Hematopoietic multipotent progenitor cell (in vitro differentiated cells): ENCODE measurements around the gene SLC52A1. TPM values are rescaled to one million over a fixed set of nuclear protein-coding genes. Genes with fewer than 3 reads are reported as not detected.
A peak's percentile ranks its signal among the peaks of the same experiment; 100 is the strongest.
"Not testable (repeated sequence)": the region's sequence is repeated elsewhere in the genome, so short reads cannot be mapped to it uniquely, and the experiment has no call there.

Experiments
- DNase-seq, 3 donors: peaks; one replicate each; pipeline ENCODE4 v3.0.0-alpha.2; 2011 to 2015; ENCODE audit warnings: low read depth in 2 of 3, low spot score in 2 of 3
- total RNA-seq: library from RNA; depleted of rRNA; stranded (reverse); fragments of >200 nt; gene quantifications from one replicate; pipeline ENCODE4 v1.2.3, GENCODE V29; 2012

Gene SLC52A1
- total RNA-seq, 1 donor = not detected

DNA sequence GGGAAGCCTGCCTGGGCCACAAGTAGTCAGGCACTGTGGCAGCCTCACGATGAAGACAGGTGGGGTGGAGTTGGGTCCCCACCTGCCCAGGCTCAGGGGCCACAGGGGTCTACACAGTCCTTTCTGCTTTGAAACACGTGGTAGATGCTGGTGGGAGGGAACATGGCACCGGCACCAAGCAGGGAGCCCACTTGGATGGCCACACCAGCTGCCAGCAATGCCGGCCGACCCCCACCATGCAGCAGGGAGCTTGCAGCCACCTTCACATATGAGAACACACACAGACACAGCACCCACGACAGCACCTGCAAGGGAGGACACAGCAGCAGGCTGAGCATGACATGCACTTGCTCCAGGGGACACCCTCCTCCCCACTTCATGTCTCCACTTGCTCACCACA is 2.4 kb downstream of the SLC52A1 start:
- no peak for DNase-seq

DNA sequence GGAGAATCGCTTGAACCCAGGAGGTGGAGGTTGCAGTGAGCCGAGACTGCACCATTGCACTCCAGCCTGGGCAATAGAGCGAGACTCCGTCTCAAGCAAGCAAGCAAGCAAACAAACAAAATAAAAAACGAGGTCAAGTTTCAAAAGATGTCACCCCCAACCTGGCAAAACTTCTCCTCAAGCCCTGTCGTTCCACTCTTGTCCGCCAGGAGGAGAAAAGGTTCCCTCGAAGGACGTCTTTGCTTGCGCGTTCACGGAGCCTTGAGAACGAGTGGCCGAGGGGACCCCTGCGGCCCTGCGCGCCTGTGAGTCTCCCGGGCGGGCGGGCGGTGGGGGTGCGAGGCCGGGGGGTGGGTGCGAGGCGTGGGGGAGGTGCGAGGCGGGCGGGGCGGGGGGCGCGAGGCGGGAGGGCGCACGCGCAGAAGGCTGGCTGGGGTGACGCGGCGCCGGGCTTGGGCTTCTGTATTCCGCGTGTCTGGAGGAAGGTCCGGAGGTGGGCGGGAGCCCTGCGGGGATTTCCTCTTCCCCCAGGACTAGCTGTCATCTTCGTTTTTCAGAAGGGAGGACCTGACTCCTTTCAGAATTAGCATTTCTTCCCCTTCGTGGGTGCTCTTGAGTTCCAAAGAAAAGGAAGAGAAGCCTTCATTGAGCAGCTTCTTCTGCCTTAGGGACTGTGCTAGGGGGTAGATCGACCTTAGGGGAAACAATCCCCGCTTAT is 3.7 kb downstream of the SLC52A1 start:
- DNase-seq = peak; percentile 73 to 92 (median 81)

DNA sequence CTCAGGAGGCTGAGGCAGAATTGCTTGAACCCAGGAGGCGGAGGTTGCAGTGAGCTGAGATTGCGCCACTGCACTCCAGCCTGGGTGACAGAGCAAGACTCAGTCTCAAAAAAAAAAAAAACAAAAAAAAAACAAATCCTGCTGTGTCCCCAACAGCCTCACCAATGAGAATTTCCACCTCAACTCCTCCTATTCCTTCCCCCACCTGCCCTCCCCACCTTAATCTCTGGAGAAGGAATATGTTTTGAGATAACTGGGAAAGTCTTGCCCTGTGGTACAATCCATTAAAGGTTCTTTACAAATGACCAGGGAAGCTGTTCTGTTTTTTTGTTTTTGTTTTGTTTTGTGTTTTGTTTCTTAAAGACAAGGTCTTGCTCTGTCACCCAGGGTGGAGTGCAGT is 5.1 kb downstream of the SLC52A1 start:
- not testable (repeated sequence) for DNase-seq

DNA sequence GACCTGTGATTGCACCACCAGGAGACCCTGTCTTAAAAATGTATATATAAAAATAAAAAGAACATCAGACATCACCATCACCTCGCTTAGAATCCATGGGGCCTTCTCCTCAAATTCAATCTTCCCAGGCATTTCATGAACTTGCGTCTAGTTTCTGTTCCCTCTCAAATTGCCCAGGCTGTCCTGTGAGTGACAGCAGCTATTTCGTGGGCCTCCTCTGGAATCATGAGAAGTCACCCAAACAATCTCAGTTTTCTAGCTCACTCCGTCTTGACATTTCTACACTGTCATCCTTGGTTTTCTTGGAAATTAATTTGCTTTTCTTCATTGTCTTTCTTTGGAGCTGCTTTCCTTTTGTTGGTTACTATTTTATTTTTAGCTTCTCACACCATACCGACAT is 7.3 kb downstream of the SLC52A1 start:
- DNase-seq = no peak

DNA sequence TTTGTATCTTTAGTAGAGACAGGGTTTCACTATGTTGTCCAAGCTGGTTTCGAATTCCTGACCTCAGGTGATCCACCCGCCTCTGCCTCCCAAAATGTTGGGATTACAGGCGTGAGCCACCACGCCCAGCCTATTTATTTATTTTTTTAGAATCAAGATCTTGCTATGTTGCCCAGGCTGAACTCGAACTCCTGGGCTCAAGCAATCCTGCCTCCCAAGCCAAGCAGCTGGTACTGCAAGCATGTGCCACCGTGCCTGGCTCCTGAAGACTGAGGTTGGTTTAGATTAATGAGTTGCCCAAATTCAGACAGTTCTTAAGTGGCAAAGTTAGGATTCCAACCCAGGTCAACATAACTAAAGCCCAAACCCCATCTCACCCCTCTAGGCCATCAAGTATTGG is 7.9 kb downstream of the SLC52A1 start:
- no peak for DNase-seq

DNA sequence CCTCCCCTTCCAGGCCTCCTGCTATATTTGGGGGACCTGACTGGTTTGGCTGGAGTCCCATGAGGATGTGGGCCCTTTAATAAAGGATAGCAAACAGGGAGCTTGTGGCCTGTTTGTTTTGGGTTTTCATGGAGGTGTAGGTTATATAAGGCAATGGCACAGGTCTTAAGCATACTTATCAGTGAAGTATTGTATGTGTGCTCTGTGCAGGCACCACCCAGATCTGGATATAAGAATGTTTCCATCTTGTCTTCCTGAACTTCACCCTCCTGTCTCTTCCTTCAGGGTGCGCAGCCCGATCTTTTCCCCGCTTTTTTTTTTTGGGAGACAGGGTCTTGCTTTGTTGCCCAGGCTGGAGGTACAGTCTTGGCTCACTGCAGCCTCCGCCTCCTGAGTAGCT is 10.6 kb downstream of the SLC52A1 start:
- no peak for DNase-seq

DNA sequence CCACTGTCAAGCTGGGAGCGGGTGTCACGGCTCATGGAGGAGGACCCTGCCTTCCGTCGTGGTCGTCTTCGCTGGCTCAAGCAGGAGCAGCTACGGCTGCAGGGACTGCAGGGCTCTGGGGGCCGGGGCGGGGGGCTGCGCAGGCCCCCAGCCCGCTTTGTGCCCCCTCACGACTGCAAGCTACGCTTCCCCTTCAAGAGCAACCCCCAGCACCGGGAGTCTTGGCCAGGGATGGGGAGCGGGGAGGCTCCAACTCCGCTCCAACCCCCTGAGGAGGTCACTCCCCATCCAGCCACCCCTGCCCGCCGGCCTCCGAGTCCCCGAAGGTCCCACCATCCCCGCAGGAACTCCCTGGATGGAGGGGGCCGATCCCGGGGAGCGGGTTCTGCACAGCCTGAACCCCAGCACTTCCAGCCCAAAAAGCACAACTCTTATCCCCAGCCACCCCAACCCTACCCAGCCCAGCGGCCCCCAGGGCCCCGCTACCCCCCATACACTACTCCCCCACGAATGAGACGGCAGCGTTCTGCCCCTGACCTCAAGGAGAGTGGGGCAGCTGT is 11.6 kb downstream of the SLC52A1 start:
- DNase-seq = no peak

DNA sequence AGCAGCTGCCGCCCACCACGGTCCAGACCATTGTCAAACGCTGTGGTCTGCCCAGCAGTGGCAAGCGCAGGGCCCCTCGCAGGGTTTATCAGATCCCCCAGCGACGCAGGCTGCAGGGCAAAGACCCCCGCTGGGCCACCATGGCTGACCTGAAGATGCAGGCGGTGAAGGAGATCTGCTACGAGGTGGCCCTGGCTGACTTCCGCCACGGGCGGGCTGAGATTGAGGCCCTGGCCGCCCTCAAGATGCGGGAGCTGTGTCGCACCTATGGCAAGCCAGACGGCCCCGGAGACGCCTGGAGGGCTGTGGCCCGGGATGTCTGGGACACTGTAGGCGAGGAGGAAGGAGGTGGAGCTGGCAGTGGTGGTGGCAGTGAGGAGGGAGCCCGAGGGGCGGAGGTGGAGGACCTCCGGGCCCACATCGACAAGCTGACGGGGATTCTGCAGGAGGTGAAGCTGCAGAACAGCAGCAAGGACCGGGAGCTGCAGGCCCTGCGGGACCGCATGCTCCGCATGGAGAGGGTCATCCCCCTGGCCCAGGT is 13.0 kb downstream of the SLC52A1 start:
- DNase-seq = no peak

DNA sequence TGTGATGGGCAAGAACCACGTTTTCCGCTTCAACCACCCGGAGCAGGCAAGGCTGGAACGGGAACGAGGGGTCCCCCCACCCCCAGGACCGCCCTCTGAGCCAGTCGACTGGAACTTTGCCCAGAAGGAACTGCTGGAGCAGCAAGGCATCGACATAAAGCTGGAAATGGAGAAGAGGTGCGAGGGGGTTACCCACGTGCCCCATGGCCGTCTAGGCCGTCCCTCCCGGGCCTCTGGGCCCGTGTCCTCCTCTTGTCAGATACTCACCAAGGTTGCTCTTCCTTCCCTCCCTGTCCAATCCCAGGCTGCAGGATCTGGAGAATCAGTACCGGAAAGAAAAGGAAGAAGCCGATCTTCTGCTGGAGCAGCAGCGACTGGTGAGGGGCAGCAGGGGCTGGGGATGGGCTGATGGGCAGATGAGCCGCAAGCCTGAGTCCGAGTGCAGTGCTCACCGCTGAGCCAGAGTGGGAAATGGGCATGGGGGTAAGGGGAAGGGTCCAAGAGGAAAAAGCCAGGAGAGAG is 14.7 kb downstream of the SLC52A1 start:
- no peak for DNase-seq

DNA sequence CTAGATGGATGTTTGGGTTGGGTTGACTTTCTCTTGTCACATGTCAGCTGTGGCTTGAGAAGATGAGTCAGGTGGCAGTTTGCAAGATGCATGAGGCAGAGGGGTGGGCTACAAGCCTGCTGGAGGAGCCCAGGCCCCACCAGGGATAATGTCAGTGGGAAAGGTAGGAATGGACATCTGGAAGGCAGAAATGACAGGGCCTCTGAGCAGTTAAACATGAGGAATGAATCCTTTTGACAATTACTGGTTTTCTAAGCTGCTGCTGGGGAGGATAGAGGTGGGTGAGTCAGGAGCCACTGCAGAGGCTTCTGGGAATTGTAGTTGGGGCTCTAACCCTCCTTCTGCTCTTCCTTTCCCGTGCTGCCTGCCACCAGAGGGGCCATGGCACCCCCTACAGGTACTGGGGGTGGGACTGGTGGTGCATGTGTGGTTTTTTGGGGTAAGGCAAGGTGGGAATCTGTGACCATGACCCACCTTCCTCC is 15.7 kb downstream of the SLC52A1 start:
- peak in 2 of 3 donors; percentile 73 to 77 for DNase-seq

DNA sequence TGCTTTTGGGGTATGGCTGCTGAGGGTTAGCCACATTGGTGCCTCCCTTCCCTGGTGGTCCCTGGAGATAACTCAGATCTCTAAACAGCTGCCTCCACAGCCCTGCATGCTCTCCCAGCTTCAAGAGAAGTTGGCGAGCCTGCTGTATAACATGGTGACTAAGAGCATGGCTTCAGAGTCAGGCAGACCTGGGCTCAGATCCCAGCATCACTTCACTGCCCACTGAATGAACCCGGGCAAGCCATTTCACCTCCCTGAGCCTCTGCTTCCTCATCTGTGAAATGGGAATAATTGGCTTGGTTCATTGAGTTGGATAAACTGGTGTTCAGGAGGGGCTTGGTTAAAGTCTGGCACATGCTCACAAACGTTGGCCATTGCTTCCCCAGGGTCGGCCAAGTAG is 20.9 kb downstream of the SLC52A1 start:
- DNase-seq = no peak

DNA sequence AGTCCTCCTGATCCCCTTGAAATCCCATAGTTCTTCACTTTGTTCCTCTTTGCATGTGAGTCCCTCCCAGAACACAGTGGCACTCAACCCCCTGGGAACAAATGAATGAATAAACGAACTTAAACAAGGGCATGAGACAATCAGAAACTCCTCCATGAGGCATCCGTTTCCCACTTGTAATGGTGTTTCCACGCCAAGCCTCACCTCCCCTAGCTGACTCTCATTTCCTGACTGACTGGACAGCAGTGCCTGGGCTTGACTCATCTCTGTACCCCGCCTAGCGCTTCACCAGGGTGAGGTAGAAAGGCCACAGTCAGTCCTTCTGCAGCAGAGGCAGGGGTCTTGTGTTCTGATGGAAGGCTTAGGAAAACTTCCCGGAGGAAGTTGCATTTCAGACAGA is 23.3 kb downstream of the SLC52A1 start:
- DNase-seq = no peak

DNA sequence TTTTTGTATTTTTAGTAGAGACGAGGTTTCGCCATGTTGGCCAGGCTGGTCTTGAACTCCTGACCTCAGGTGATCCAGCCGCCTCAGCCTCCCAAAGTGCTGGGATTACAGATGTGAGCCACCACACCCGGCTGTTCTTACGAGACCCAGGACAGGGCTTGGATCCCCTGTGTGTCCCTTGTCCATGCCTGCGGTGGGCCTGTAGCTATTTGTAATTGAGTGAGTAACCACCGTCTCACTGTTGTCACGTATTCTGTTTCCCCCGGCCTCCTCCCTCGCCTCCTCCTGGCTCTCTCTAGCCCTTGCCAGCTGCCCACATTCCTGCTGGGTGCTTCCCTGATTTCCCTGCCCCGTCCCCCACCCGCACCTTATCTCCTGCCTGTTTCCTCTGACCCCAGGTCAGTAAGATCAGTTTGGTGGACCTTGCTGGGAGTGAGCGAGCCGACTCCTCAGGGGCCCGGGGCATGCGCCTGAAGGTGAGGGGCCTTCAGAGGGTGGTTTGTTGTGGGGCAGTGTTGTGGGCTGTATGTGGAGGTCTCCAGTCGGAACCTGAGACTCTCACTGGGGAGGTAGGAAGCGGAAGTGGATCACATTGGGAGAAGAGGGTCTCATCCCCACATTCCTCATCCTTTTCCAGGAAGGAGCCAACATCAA is 31.9 kb downstream of the SLC52A1 start:
- DNase-seq = no peak

DNA sequence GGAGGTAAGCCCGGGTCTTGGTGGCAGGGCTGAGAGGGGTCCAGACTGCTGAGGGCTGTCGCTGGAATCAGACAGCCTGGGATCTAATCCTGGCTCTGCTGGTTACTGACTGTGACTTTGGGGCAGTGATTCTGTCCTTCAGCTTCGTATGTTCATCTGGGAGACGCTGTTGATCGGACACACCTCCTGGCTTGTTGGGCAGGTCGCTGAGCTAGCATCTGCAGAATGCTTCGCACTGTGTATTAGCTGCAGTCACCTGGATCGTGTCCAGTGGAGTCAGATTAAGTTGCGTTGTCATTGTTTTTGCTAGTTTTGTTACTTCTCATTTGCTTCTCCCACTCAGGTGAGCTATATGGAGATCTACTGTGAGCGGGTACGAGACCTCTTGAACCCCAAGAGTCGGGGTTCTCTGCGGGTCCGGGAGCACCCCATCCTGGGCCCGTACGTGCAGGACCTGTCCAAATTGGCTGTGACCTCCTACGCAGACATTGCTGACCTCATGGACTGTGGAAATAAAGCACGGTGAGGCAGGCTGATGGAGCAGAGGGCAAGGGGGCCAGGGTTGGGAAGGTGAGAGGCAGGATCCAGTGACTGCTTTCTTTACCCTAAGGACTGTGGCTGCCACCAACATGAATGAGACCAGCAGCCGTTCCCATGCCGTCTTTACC is 33.0 kb downstream of the SLC52A1 start:
- no peak for DNase-seq

DNA sequence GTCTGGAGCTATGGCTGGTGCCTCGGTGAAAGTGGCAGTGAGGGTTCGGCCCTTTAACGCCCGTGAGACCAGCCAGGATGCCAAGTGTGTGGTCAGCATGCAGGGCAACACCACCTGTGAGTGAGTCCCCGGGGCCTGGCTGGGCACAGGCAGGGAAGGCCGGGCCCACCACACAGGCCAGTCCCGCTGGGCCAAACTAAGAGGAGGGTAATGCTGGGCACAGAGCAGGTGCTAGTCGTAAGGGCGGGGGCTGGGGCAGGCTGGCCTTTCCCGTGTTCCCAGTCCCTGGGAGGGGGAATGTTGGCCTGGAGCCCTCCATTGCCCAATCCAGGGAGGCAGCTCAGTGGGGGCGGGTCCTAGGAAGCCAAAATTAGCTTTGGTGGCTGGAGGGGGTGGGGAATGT is 35.0 kb downstream of the SLC52A1 start:
- DNase-seq = no peak

DNA sequence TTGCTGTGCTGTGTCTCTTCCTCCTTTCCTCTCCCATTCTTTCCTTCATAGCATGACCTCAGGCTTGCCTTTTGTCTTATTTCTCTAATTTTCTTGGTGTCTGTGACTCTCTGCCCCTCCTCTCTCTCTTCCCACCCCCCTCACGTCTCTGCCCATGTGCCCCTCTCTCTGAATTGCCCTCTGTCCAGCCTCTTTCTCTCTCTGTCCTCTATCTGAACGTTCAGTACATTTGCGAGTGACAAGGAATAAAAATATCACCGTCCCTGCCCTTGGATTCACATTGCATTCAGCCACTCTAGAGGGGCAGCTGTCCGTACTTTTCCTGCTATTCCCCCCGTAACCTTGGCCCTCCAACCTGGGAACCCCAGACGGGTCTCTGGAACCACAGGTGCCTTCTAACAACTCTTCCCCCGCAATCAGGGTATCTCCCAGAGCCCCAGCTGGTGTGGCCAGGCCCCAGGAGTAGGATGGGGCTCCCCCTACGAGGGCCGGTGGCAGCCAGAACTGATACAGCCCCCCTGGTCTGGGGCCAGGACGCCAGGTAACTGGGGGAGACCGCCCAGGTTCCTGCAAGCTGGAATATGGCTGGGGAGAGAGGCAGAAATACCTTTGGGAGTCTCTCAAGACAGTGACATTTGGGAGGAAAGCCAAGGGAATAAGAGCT is 35.7 kb downstream of the SLC52A1 start:
- no peak for DNase-seq

DNA sequence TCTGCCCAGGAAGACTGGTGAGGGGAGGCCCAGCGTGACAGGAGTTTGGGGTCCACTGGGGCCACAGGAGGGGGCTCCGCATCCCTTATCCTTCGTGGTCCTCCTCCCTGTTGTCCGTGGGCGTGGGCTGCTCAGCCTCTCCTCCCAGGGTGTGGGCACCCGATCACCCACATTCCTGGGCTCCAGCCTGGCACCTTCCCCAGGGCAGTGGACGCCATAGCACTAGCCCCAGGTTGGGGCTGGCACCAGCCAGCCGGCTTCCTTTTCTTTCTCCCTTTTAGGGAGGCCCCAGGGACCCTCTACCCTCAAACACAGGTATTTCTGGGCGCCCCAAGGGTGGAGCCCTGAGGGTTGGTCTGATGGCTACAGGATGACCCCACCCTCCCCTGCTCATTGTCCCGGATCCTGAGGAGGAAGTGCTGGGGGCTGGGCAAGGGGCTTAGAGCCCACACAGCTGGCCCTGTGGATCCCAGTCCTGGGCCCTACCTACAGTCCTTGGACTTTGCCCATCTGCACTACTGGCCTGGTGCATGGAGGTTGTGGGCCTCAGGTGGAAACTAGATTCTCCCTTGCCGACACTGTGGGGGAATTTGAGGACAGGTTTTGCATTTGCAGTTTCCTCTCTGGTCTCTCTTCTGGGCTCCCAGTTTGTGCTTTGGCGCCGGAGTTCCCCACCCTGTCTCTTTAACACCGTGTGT is 36.3 kb downstream of the SLC52A1 start:
- no peak for DNase-seq

DNA sequence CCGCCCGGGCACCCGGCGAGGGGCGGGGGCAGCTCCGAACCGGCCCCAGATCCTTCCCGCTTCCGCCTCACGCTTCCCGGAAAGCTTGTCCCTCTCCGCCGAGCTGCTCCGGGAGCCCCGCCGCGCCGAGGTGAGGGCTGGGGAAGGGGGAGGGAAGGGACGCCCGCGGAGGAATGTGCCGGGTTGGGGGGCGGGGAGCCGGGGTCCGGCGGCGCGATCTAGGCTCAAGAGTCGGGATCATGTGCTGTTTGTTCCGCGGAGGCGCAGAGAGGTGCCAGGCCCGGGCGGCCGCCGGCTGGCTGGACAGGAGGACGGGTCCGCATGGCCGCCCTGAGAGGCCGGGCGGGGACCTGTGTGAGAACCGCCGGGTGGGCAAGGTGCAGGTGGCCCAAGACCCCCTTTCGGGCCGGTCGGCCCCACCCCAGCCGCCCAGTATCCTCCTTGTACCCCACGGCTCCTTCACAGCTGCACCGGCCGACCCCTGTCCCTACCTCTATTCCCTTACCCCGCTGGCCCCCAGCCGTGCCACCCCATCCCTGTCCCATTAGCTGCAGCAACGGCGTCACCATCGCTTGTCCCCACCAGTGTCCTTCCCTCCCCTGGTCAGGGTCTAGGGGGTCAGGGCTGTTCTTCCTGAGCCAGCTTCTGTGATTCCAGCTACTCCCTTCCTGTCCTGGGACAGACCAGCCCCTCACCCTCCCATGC is 37.0 kb downstream of the SLC52A1 start:
- DNase-seq = no peak

DNA sequence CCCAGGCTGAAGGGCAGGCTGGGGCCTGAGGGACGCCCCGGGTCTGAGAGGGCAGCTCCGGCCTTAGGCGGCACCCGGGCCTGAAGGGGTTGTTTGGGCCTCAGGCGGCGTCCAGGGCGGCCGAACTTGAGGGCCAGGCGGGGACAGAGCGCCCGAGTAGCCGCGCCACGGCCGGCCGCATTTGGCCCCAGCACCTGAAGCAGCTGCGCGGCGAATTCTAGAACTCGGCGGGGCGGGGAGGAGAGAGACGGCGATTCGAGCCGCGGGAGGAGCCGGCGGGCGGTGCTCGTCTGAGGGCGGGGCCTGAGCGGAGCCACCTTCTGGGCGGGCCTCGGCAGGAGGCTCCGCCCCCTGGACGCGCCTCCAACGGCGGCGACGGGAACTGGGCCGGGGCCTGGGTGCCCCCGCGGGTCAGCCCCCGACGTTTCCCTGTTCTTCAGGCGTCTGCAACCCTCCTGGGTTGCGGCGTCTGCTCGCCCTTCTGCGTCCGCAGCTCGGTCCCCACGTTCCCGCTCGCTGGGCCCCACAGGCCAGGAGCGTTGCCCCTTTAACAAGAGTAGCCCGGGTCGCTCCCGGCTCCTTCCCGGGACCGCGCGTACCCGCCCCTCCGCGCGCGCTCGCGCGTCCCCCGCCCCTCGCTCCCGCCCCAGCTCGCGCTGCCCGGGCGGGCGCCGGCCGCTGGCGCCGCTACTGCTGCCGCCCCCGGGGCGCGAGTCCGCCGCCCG is 37.8 kb downstream of the SLC52A1 start, which contains the start of the genes INCA1 and KIF1C:
Gene INCA1 (minus strand): TSS at position 221 of the 725 bp plus-strand sequence. CDS start 3,085 bp downstream, outside the sequence.
Gene KIF1C (plus strand): TSS at position 649 of the 725 bp plus-strand sequence. CDS start 2,297 bp downstream, outside the sequence.
- peak; percentile 80 to 88 (median 86) for DNase-seq
